ENCODE measurements around the gene MYO1B. TPM values are rescaled to one million over a fixed set of nuclear protein-coding genes. Genes with fewer than 3 reads are reported as not detected.

Gene MYO1B
- total RNA-seq, 1 donor from 2014 or later: 81.0 TPM

GRCh38 chr2:191465766-191466420 lies 220.7 kb downstream of the MYO1B start:
- no peaks in the 10 kb centered on the region for H3K9me3 Mint-ChIP-seq (ENCODE audit: unreplicated experiment)
- H3K4me3 Mint-ChIP-seq (ENCODE audit: unreplicated experiment): no peak overlapping the region
- H3K27me3 Mint-ChIP-seq (ENCODE audit: unreplicated experiment): no peaks in the 10 kb centered on the region
- peaks cover 10% of the 10 kb centered on the region for H3K4me1 Mint-ChIP-seq (ENCODE audit: unreplicated experiment)
- H3K27ac Mint-ChIP-seq (ENCODE audit: unreplicated experiment): no peak overlapping the region
- DNase-seq (ENCODE audit: low spot score): no peak
- TF ChIP-seq, protein P1, sequence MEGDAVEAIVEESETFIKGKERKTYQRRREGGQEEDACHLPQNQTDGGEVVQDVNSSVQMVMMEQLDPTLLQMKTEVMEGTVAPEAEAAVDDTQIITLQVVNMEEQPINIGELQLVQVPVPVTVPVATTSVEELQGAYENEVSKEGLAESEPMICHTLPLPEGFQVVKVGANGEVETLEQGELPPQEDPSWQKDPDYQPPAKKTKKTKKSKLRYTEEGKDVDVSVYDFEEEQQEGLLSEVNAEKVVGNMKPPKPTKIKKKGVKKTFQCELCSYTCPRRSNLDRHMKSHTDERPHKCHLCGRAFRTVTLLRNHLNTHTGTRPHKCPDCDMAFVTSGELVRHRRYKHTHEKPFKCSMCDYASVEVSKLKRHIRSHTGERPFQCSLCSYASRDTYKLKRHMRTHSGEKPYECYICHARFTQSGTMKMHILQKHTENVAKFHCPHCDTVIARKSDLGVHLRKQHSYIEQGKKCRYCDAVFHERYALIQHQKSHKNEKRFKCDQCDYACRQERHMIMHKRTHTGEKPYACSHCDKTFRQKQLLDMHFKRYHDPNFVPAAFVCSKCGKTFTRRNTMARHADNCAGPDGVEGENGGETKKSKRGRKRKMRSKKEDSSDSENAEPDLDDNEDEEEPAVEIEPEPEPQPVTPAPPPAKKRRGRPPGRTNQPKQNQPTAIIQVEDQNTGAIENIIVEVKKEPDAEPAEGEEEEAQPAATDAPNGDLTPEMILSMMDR (IDR thresholded peaks at IDR 0.05; ENCODE audit: unreplicated experiment): no peak
- H3K36me3 Mint-ChIP-seq (ENCODE audit: low read depth, unreplicated experiment): no peaks in the 10 kb centered on the region

DNA sequence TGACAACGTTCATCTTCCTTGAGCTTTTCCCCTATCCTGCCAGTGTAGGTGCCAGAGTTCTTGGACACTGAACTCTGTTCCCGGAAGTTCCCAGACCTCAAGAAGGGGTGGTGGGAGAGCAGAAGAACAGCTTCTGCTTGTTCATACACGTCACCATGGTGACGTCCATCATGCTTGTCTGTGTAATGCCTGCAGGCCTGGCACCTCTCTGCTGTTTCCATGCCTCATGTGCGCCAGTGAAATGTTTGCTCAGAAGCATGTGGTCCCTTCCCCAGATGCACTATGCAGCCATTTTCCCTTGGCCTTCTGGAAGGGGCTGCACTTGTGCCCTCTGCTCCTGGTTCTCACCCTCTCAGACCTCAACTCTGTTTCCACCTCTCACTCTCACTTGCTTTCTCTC lies 221.9 kb downstream of the MYO1B start:
- no peaks in the 10 kb centered on the region for H3K36me3 Mint-ChIP-seq (ENCODE audit: low read depth, unreplicated experiment)
- no peak overlapping the region for H3K4me3 Mint-ChIP-seq (ENCODE audit: unreplicated experiment)
- TF ChIP-seq, protein P1 (IDR thresholded peaks at IDR 0.05; ENCODE audit: unreplicated experiment): no peak
- no peak overlapping the region for H3K27ac Mint-ChIP-seq (ENCODE audit: unreplicated experiment)
- H3K4me1 Mint-ChIP-seq (ENCODE audit: unreplicated experiment): peaks cover 10% of the 10 kb centered on the region
- no peak for DNase-seq (ENCODE audit: low spot score)
- no peaks in the 10 kb centered on the region for H3K9me3 Mint-ChIP-seq (ENCODE audit: unreplicated experiment)
- no peaks in the 10 kb centered on the region for H3K27me3 Mint-ChIP-seq (ENCODE audit: unreplicated experiment)

DNA sequence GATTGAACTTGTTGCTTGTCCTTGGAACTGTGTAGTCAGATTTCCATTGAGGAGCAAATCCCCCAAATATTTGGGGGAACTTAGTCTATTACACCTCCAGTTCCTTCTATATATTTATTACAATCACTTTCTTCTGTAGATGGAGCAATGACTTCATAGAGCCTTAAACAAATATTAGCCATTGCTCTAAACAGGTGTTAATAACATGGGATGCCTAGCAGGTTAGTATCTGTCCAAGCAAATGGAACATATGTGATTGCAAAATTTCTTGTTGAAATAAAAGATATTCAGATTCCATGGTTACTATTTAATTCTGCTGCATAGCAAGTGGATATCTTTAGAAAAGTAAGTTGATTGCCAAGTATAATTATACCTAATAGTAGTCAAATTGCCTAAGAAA lies 225.1 kb downstream of the MYO1B start:
- Mint-ChIP-seq H3K27me3 (ENCODE audit: unreplicated experiment) (no peaks in the 10 kb centered on the region), H3K9me3 (ENCODE audit: unreplicated experiment) (no peaks in the 10 kb centered on the region), H3K4me1 (ENCODE audit: unreplicated experiment) (peaks cover 10% of the 10 kb centered on the region), H3K4me3 (ENCODE audit: unreplicated experiment) (no peak overlapping the region), H3K27ac (ENCODE audit: unreplicated experiment) (no peak overlapping the region), H3K36me3 (ENCODE audit: low read depth, unreplicated experiment) (no peaks in the 10 kb centered on the region)
- DNase-seq (ENCODE audit: low spot score): no peak
- TF ChIP-seq, protein P1 (IDR thresholded peaks at IDR 0.05; ENCODE audit: unreplicated experiment): no peak

GRCh38 chr2:191474464-191474863 lies 229.3 kb downstream of the MYO1B start:
- Mint-ChIP-seq H3K27ac (ENCODE audit: unreplicated experiment) (no peak overlapping the region), H3K9me3 (ENCODE audit: unreplicated experiment) (no peaks in the 10 kb centered on the region), H3K4me1 (ENCODE audit: unreplicated experiment) (peaks cover 14% of the 10 kb centered on the region), H3K4me3 (ENCODE audit: unreplicated experiment) (no peak overlapping the region), H3K27me3 (ENCODE audit: unreplicated experiment) (no peaks in the 10 kb centered on the region), H3K36me3 (ENCODE audit: low read depth, unreplicated experiment) (no peaks in the 10 kb centered on the region)
- DNase-seq (ENCODE audit: low spot score): no peak
- TF ChIP-seq, protein P1 (IDR thresholded peaks at IDR 0.05; ENCODE audit: unreplicated experiment): no peak

Other genes starting within 250 kb of the MYO1B start
- gene STAT1, start 231.2 kb upstream of the MYO1B start, total RNA-seq (ENCODE audit: unreplicated experiment): 30.1 TPM
- gene STAT4, start 94.4 kb upstream of the MYO1B start, total RNA-seq (ENCODE audit: unreplicated experiment): 1.1 TPM